ENCODE measurements around the gene ZNF782.

- TF ChIP-seq CTCF (IDR thresholded peaks at IDR 0.05) (no peak), POLR2A (IDR thresholded peaks at IDR 0.05) (no peak)
These were observed 30.1 kb upstream of the ZNF782 start for GRCh38 chr9:96884443-96884842.

Measured in adrenal gland (tissue), 5 donors.